ENCODE data around the gene HAUS7. TPM values are rescaled to one million over a fixed set of nuclear protein-coding genes. Genes with fewer than 3 reads are reported as not detected.

HAUS7 gene
- total RNA-seq, 1 donor from 2014 or later: 31.3 TPM

DNA sequence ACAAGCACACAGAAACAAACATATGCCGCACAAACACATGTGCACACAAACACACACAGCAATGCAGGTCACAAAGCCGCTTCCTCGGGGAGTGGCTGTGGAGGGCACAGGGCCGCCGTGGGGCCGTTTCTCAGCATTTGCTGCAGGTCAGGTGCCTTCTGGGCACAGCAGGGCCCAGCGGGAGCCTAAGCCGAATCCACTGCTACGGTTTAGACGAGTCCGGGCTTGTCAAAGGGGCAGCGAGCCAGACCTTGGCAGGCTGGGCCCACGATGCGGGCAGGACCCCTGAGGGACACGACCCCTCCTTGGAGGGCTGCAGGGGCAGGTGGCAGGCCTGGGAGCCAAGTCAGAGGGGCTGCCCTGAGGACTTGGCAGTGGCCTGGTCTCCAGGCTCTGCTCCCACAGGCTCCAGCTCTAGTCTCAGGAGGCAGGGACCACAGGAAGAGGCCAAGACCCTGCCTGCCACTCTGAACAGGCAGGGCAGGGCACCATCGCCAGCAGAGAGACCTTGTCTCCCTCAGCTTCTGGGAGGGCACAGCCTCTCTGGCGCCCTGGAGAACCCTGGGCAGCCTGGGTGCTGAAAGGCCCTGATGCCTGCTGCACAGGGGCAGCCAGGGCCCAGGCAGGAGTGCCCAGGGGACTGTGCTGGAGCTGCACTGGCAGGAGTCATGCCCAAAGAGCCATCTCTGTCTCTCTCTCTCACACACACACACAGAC lies 41.6 kb upstream of the HAUS7 start:
- Mint-ChIP-seq H3K27ac (ENCODE audit: unreplicated experiment) (peak overlapping the region; percentile 79), H3K27me3 (ENCODE audit: low read depth) (peaks cover 5% of the 10 kb centered on the region), H3K4me3 (ENCODE audit: unreplicated experiment) (no peak overlapping the region), H3K9me3 (ENCODE audit: low read depth) (no peaks in the 10 kb centered on the region), H3K4me1 (ENCODE audit: low read depth) (peaks cover 17% of the 10 kb centered on the region), H3K36me3 (ENCODE audit: low read depth) (peaks cover 11% of the 10 kb centered on the region)
- TF ChIP-seq, protein P1, sequence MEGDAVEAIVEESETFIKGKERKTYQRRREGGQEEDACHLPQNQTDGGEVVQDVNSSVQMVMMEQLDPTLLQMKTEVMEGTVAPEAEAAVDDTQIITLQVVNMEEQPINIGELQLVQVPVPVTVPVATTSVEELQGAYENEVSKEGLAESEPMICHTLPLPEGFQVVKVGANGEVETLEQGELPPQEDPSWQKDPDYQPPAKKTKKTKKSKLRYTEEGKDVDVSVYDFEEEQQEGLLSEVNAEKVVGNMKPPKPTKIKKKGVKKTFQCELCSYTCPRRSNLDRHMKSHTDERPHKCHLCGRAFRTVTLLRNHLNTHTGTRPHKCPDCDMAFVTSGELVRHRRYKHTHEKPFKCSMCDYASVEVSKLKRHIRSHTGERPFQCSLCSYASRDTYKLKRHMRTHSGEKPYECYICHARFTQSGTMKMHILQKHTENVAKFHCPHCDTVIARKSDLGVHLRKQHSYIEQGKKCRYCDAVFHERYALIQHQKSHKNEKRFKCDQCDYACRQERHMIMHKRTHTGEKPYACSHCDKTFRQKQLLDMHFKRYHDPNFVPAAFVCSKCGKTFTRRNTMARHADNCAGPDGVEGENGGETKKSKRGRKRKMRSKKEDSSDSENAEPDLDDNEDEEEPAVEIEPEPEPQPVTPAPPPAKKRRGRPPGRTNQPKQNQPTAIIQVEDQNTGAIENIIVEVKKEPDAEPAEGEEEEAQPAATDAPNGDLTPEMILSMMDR (IDR thresholded peaks at IDR 0.05): no peak
- no peak for DNase-seq (ENCODE audit: low spot score)

DNA sequence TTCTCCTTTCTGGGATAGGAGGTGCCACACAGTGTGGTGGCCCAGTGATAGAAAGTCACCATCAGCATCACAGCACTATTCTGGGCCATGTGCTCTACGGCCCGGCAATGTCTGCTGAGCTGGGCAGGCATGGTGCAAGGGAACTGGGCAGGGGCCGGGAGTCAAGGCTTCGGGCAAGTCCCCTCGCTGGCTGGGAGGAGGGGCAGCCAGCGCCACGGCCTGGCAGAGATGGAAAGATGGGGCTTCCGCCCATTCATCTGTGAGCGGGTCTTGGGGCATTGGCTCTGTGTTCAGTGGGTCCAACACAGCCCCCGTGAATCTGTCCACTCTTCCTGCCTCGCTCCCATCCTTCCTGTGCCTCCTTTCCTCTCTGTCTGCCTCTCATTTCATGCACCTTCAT lies 40.0 kb upstream of the HAUS7 start:
- peaks cover 14% of the 10 kb centered on the region for H3K36me3 Mint-ChIP-seq (ENCODE audit: low read depth)
- H3K27ac Mint-ChIP-seq (ENCODE audit: unreplicated experiment): peak overlapping the region; percentile 79
- no peak overlapping the region for H3K4me3 Mint-ChIP-seq (ENCODE audit: unreplicated experiment)
- no peaks in the 10 kb centered on the region for H3K9me3 Mint-ChIP-seq (ENCODE audit: low read depth)
- peaks cover 20% of the 10 kb centered on the region for H3K4me1 Mint-ChIP-seq (ENCODE audit: low read depth)
- no peak for DNase-seq (ENCODE audit: low spot score)
- H3K27me3 Mint-ChIP-seq (ENCODE audit: low read depth): no peaks in the 10 kb centered on the region
- TF ChIP-seq, protein P1 (IDR thresholded peaks at IDR 0.05): no peak

DNA sequence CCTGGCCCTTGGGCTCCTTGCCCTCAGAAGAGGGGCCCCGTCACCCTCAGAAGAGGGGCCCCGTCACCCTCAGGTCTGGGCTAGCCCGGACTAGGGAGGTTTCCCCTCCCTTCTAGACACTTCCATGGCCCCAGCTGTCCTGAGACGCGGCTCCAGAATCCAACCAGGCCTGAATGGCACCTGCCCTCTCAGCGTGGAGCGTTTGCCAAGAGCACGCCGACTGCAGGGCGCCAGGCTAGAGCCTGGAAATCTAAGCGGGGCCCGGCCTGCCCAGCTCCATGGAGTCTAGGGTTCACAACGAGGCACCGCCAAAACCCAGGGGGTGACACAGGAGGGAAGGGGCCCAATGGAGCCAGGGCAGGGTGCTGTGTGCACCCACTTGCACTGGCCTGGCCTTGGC lies 39.2 kb upstream of the HAUS7 start:
- TF ChIP-seq, protein P1 (IDR thresholded peaks at IDR 0.05): no peak
- Mint-ChIP-seq H3K4me1 (ENCODE audit: low read depth) (peaks cover 23% of the 10 kb centered on the region), H3K4me3 (ENCODE audit: unreplicated experiment) (no peak overlapping the region), H3K9me3 (ENCODE audit: low read depth) (no peaks in the 10 kb centered on the region), H3K36me3 (ENCODE audit: low read depth) (peaks cover 16% of the 10 kb centered on the region), H3K27ac (ENCODE audit: unreplicated experiment) (peak overlapping the region; percentile 77), H3K27me3 (ENCODE audit: low read depth) (no peaks in the 10 kb centered on the region)
- no peak for DNase-seq (ENCODE audit: low spot score)

DNA sequence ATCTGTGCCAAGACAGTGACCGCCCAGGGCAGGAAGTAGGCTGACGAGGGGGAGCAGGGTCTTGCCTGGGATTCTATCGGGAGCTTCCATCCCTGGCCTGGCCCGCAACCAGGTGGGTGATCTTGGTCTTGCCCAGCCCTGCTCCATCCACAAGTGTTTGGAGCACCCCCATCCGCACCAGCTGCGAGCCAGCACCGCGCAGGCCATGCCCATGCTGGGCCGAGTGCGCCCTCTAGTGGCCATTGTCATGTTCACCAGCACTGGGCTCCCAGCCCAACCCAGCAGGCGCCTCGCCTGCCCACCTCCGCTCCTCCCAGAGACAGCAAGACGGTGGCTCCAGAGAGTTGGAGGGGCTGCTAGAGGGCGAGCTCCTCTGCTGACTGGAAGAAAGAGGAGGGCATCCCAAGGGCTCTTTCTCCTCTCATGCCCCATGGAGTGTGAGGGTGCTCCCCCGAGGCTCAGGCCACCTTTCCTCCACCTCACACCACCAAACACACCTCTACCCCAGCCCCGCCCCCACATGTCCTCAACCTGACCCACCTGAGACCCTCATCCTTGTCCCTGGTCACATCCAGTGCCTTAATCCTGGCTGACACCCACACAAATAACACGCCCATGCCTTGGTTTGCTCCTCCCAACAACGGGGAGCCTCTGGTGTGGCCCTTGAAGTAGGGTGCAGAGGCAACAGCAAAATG lies 37.3 kb upstream of the HAUS7 start:
- Mint-ChIP-seq H3K4me1 (ENCODE audit: low read depth) (peaks cover 24% of the 10 kb centered on the region), H3K36me3 (ENCODE audit: low read depth) (peaks cover 16% of the 10 kb centered on the region), H3K27ac (ENCODE audit: unreplicated experiment) (peak overlapping the region; percentile 76), H3K9me3 (ENCODE audit: low read depth) (no peaks in the 10 kb centered on the region), H3K27me3 (ENCODE audit: low read depth) (no peaks in the 10 kb centered on the region), H3K4me3 (ENCODE audit: unreplicated experiment) (no peak overlapping the region)
- TF ChIP-seq, protein P1 (IDR thresholded peaks at IDR 0.05): peak; percentile 86
- DNase-seq (ENCODE audit: low spot score): no peak

DNA sequence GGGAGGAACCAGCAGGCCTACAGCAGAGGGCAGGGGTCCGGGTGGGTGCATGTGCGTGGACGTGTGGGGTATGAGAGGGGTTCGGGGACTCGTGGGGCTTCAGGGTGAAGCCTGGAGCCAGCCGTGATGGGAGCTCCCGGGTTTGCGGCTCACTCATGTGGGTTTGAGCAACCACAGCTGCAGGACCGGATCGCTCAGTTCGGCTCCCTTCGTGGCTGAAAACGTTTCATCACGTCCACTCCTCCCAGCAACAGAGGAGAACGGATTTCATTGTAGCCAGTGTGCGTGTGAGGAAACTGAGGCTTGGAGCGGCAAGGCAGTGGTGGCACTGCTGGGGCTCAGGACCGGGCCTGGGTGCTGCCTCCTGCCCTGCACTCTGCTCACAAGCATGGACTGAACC lies 35.0 kb upstream of the HAUS7 start:
- DNase-seq (ENCODE audit: low spot score): no peak
- TF ChIP-seq, protein P1 (IDR thresholded peaks at IDR 0.05): no peak
- peak overlapping the region; percentile 27 for H3K27ac Mint-ChIP-seq (ENCODE audit: unreplicated experiment)
- H3K4me1 Mint-ChIP-seq (ENCODE audit: low read depth): peaks cover 33% of the 10 kb centered on the region
- no peak overlapping the region for H3K4me3 Mint-ChIP-seq (ENCODE audit: unreplicated experiment)
- H3K9me3 Mint-ChIP-seq (ENCODE audit: low read depth): peaks cover 2% of the 10 kb centered on the region
- H3K36me3 Mint-ChIP-seq (ENCODE audit: low read depth): peaks cover 22% of the 10 kb centered on the region
- H3K27me3 Mint-ChIP-seq (ENCODE audit: low read depth): no peaks in the 10 kb centered on the region
